HCT116 (cell line): ENCODE data around the gene LHX3. TPM values are rescaled to one million over a fixed set of nuclear protein-coding genes. Genes with fewer than 3 reads are reported as not detected.

Experiments
- ATAC-seq: fragments of 200-7000 bp; cut with Tn5 transposase; 2 replicates; pipeline ENCODE4 v1.9.1; 2020; ENCODE audit warnings: mild to moderate bottlenecking, moderate library complexity
- BruUV-seq: library from RNA; stranded (reverse); fragments of 400-500 nt; replicated peaks from 2 replicates; lab custom pipeline; 2021; lab: Mats Ljungman, UMichigan
- CTCF ChIA-PET: fragments of 300-600 bp; sonication (Branson Sonifier 250); formaldehyde crosslinking; loops from one replicate; lab custom pipeline; 2021; ENCODE audit warnings: antibody characterized with exemption; lab: Charles Lee
- POLR2A ChIA-PET: fragments of 300-600, 350-600 bp; sonication (Branson Sonifier 250); formaldehyde crosslinking; loops from one replicate; lab custom pipeline; 2021; ENCODE audit warnings: antibody characterized with exemption; lab: Charles Lee
- RAD21 ChIA-PET, 2 experiments: fragments of 300-600 bp; sonication (Branson Sonifier 250); formaldehyde crosslinking; loops; one replicate each; lab custom pipeline; 2023; ENCODE audit warnings: low total read pairs in 2 of 2; ENCODE audit not compliant: uncharacterized antibody in 2 of 2, unreplicated experiment in 2 of 2, low non-redundant PET in 1 of 2; lab: Charles Lee
- DNase-seq: peaks from one replicate; pipeline ENCODE4 v3.0.0-alpha.2; 2010; ENCODE audit warnings: low read depth, low spot score
- H2AFZ ChIP-seq: fragments of 200-600 bp; shearing (Covaris generic), sonication (generic); 2 replicates; pipeline ENCODE4 v1.6.1; 2017; ENCODE audit warnings: low read depth, mixed run types, mixed read lengths, antibody characterized with exemption, low read length; ENCODE audit not compliant: poor library complexity, severe bottlenecking
- H3K27ac ChIP-seq: 2 replicates; pipeline ENCODE4 v1.5.1; 2012; ENCODE audit warnings: low read depth, low read length
- H3K27me3 ChIP-seq: fragments of 200-600 bp; sonication (generic); 2 replicates; pipeline ENCODE4 v1.6.1; 2016; ENCODE audit warnings: mixed run types, low read length, mixed read lengths; ENCODE audit not compliant: insufficient read depth
- H3K36me3 ChIP-seq, 2 experiments: fragments of 200-500 bp in 1 of 2; fragments of 200-600 bp in 1 of 2; sonication (Bioruptor generic) in 1 of 2; sonication (generic) in 1 of 2; 2 replicates each; pipeline versions ENCODE4 v1.5.1 to v1.6.1; 2014 to 2016; ENCODE audit warnings: low read length in 2 of 2, inconsistent platforms in 1 of 2, mixed read lengths in 1 of 2, mixed run types in 1 of 2; ENCODE audit not compliant: insufficient read depth in 2 of 2, control insufficient read depth in 1 of 2
- H3K4me1 ChIP-seq, 2 experiments: fragments of 200-600 bp in 1 of 2; sonication (generic) in 1 of 2; 2 replicates each; pipeline versions ENCODE4 v1.5.1 to v1.6.1; 2012 to 2017; ENCODE audit warnings: low read length in 2 of 2, inconsistent platforms in 1 of 2, mild to moderate bottlenecking in 1 of 2, mixed read lengths in 1 of 2, mixed run types in 1 of 2, moderate library complexity in 1 of 2; ENCODE audit not compliant: insufficient read depth in 2 of 2, control insufficient read depth in 1 of 2
- H3K4me2 ChIP-seq: fragments of 200-600 bp; sonication (generic); 2 replicates; pipeline ENCODE4 v1.6.1; 2017; ENCODE audit warnings: mixed run types, low read length, mixed read lengths
- H3K4me3 ChIP-seq, 2 experiments: fragments of 200-600 bp in 1 of 2; sonication (generic) in 1 of 2; replicated peaks in 1 of 2; 2 replicates each; pipeline ENCODE4 v1.5.1; 2011 to 2016; ENCODE audit warnings: low read length in 2 of 2, control low read depth in 1 of 2, low read depth in 1 of 2, mild to moderate bottlenecking in 1 of 2, mixed read lengths in 1 of 2, mixed run types in 1 of 2
- H3K79me2 ChIP-seq: fragments of 200-600 bp; sonication (generic); 2 replicates; pipeline ENCODE4 v1.6.1; 2017; ENCODE audit warnings: mild to moderate bottlenecking, mixed run types, low read length, moderate library complexity, mixed read lengths; ENCODE audit not compliant: insufficient read depth
- H3K9ac ChIP-seq: fragments of 200-600 bp; sonication (generic); 2 replicates; pipeline ENCODE4 v1.6.1; 2016; ENCODE audit warnings: low read length, mixed read lengths
- H3K9me2 ChIP-seq: fragments of 200-600 bp; sonication (generic), shearing (Covaris generic); 2 replicates; pipeline ENCODE4 v1.6.1; 2017; ENCODE audit warnings: mixed run types, mild to moderate bottlenecking, moderate library complexity; ENCODE audit not compliant: insufficient read depth
- H3K9me3 ChIP-seq, 2 experiments: fragments of 200-500 bp in 1 of 2; fragments of 200-600 bp in 1 of 2; sonication (Bioruptor generic) in 1 of 2; sonication (generic) in 1 of 2; 2 replicates each; pipeline ENCODE4 v1.6.1; 2014 to 2017; ENCODE audit warnings: low read length in 2 of 2, mixed read lengths in 2 of 2, inconsistent platforms in 1 of 2, low read depth in 1 of 2, mild to moderate bottlenecking in 1 of 2, mixed run types in 1 of 2, moderate library complexity in 1 of 2; ENCODE audit not compliant: control insufficient read depth in 1 of 2, insufficient read depth in 1 of 2
- H4K20me1 ChIP-seq: fragments of 200-600 bp; sonication (generic), shearing (Covaris generic); 2 replicates; pipeline ENCODE4 v1.6.1; 2017; ENCODE audit warnings: mixed run types, mild to moderate bottlenecking, moderate library complexity; ENCODE audit not compliant: insufficient read depth
- CEBPB ChIP-seq: IDR thresholded peaks from 2 replicates; pipeline ENCODE4 v1.6.1; 2012; ENCODE audit warnings: low read depth
- ELF1 ChIP-seq: IDR thresholded peaks from 2 replicates; pipeline ENCODE4 v1.6.1; 2012; ENCODE audit warnings: low read depth, borderline replicate concordance
- EZH2 ChIP-seq: fragments of 200-600 bp; sonication (generic); IDR thresholded peaks from 2 replicates; pipeline ENCODE4 v1.6.1; 2017; ENCODE audit warnings: antibody characterized with exemption, mixed run types
- EZH2phosphoT487 ChIP-seq: fragments of 200-600 bp; IDR thresholded peaks from 2 replicates; pipeline ENCODE4 v1.6.1; 2018; ENCODE audit warnings: antibody characterized with exemption, borderline replicate concordance
- POLR2A ChIP-seq: IDR thresholded peaks from 2 replicates; pipeline ENCODE4 v1.7.0; 2011; ENCODE audit warnings: borderline replicate concordance; ENCODE audit not compliant: insufficient read depth, insufficient read length; ENCODE audit errors: extremely low read depth
- SIN3A ChIP-seq: IDR thresholded peaks from 2 replicates; pipeline ENCODE4 v1.6.1; 2012; ENCODE audit warnings: low read depth
- TCF7L2 ChIP-seq: IDR thresholded peaks from 2 replicates; pipeline ENCODE4 v1.7.0; 2011; ENCODE audit warnings: borderline replicate concordance, inconsistent platforms; ENCODE audit not compliant: insufficient read depth, insufficient read length; ENCODE audit errors: extremely low read depth
- ZNF274 ChIP-seq: fragments of 200-500 bp; sonication (Bioruptor generic); IDR thresholded peaks from 2 replicates; pipeline ENCODE4 v1.6.1; 2014; ENCODE audit warnings: mild to moderate bottlenecking, low read depth, low read length, inconsistent platforms
- intact Hi-C: fragments of 100-400 bp; cut with micrococcal nuclease; formaldehyde crosslinking; loops from 2 replicates; pipeline ENCODE4 v1.10.0; 2022
- total RNA-seq: library from RNA; stranded (reverse); gene quantifications from one replicate; pipeline ENCODE4 v1.2.1, GENCODE V29; 2021; ENCODE audit not compliant: unreplicated experiment
- TF ChIP-seq, protein P1 (sequence below), 3 experiments: fragments of 200-600 bp in 1 of 3; sonication (generic) in 1 of 3; IDR thresholded peaks in 2 of 3; conservative IDR thresholded peaks in 1 of 3; 2 replicates each; pipeline ENCODE4 v1.5.1; 2012 to 2017; ENCODE audit warnings: low read depth in 2 of 3, low read length in 2 of 3, antibody characterized with exemption in 1 of 3, borderline replicate concordance in 1 of 3, control low read depth in 1 of 3, mild to moderate bottlenecking in 1 of 3, mixed read lengths in 1 of 3, mixed run types in 1 of 3, moderate library complexity in 1 of 3; ENCODE audit not compliant: insufficient read depth in 1 of 3
- TF ChIP-seq, protein P2 (sequence below): IDR thresholded peaks from 2 replicates; pipeline ENCODE4 v1.6.1; 2012; ENCODE audit warnings: low read depth
- TF ChIP-seq, protein P3 (sequence below): IDR thresholded peaks from 2 replicates; pipeline ENCODE4 v1.6.1; 2012

Gene LHX3
- total RNA-seq, 1 experiment from 2014 or later = not detected

DNA sequence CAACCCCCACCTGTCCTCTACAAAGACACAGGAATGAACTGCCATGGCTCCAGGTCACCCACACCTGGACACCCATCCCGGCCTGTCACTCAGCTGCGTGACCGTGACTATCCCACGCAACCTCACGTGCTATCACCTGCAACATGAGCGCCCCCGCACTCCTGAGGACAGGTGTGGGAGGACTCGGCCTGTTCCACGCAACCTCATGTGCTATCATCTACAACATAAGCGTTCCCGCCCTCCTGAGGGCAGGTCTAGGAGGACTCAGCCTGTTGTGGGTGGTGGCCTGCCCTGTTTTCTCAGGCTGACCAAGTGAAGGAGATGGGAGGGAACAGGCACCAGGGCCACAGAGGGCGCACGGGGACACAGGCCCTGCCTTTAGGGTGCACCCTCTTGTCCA is 36.6 kb upstream of the LHX3 start:
- H3K36me3 ChIP-seq = peaks cover 0 to 13% of the 10 kb centered on the region in 2 experiments; a peak in 1 of 4 replicates
- H3K4me2 ChIP-seq = no peak overlapping the region
- no peak overlapping the region for H3K27ac ChIP-seq
- no peaks in the 10 kb centered on the region for H3K9me2 ChIP-seq
- no peak overlapping the region for H2AFZ ChIP-seq
- CTCF ChIA-PET = no interaction called here
- DNase-seq = no peak
- POLR2A ChIA-PET = no interaction called here
- H3K9me3 ChIP-seq = no peaks in the 10 kb centered on the region
- TF ChIP-seq, protein P1, sequence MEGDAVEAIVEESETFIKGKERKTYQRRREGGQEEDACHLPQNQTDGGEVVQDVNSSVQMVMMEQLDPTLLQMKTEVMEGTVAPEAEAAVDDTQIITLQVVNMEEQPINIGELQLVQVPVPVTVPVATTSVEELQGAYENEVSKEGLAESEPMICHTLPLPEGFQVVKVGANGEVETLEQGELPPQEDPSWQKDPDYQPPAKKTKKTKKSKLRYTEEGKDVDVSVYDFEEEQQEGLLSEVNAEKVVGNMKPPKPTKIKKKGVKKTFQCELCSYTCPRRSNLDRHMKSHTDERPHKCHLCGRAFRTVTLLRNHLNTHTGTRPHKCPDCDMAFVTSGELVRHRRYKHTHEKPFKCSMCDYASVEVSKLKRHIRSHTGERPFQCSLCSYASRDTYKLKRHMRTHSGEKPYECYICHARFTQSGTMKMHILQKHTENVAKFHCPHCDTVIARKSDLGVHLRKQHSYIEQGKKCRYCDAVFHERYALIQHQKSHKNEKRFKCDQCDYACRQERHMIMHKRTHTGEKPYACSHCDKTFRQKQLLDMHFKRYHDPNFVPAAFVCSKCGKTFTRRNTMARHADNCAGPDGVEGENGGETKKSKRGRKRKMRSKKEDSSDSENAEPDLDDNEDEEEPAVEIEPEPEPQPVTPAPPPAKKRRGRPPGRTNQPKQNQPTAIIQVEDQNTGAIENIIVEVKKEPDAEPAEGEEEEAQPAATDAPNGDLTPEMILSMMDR (IDR thresholded peaks at IDR 0.05 in 2 of 3, conservative IDR thresholded peaks at IDR 0.05 in 1 of 3; ENCODE audit: borderline replicate concordance in 1 of 3, insufficient read depth in 1 of 3, low read depth in 2 of 3, low read length in 2 of 3) = no peak
- TF ChIP-seq ELF1 = no peak
- no peak for TF ChIP-seq SIN3A
- TF ChIP-seq EZH2phosphoT487 = no peak
- no peak for ATAC-seq
- no TSS peak for BruUV-seq
- no peaks in the 10 kb centered on the region for H3K27me3 ChIP-seq
- peaks cover 16 to 24% of the 10 kb centered on the region in 2 experiments for H3K4me1 ChIP-seq
- no peak overlapping the region for H3K9ac ChIP-seq
- peaks cover 7% of the 10 kb centered on the region; the same call in 1 of the 2 replicates for H4K20me1 ChIP-seq
- H3K79me2 ChIP-seq = peaks cover 81% of the 10 kb centered on the region
- RAD21 ChIA-PET = no interaction called here
- no peak overlapping the region for H3K4me3 ChIP-seq
- intact Hi-C loops = no loop called here

DNA sequence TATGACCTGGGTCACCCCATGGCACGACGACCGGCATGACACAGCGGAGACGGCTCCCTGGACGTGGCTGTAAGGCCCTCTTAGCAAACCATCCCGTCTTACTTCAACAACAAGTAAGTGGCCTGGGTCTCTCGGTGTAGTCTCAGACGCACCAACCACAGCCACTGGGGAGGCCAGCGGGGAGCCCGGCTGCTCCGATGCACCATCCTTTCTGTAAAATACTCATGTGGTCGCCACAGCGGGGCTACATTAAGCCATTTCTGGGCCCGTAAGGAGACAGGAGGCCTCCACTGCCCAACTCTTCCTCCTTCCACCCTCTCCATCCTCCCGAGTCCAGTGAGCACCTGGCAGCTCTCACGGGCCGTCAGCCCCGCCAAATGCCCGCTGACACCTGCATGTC is 36.0 kb upstream of the LHX3 start:
- CTCF ChIA-PET = no interaction called here
- ATAC-seq (no peak), DNase-seq (no peak)
- peaks cover 86% of the 10 kb centered on the region for H3K79me2 ChIP-seq
- H2AFZ ChIP-seq = no peak overlapping the region
- peaks cover 7% of the 10 kb centered on the region; the same call in 1 of the 2 replicates for H4K20me1 ChIP-seq
- H3K9ac ChIP-seq = no peak overlapping the region
- intact Hi-C loops = no loop called here
- POLR2A ChIA-PET = interaction anchor here (1.4 kb wide), 1 partner anchor 26 kb away, joined by 3 read pairs; no protein-coding TSS in a partner anchor
- H3K27me3 ChIP-seq = no peaks in the 10 kb centered on the region
- peaks cover 11 to 18% of the 10 kb centered on the region in 2 experiments for H3K4me1 ChIP-seq
- H3K4me3 ChIP-seq = no peak overlapping the region
- BruUV-seq = no TSS peak
- peaks cover 0 to 15% of the 10 kb centered on the region in 2 experiments; a peak in 1 of 4 replicates for H3K36me3 ChIP-seq
- H3K9me2 ChIP-seq = no peaks in the 10 kb centered on the region
- RAD21 ChIA-PET = no interaction called here
- no peaks in the 10 kb centered on the region for H3K9me3 ChIP-seq
- no peak overlapping the region for H3K27ac ChIP-seq
- no peak overlapping the region for H3K4me2 ChIP-seq
- TF ChIP-seq TCF7L2 (no peak), ZNF274 (no peak), EZH2 (no peak), CEBPB (no peak), POLR2A (no peak)
- TF ChIP-seq, protein P2, sequence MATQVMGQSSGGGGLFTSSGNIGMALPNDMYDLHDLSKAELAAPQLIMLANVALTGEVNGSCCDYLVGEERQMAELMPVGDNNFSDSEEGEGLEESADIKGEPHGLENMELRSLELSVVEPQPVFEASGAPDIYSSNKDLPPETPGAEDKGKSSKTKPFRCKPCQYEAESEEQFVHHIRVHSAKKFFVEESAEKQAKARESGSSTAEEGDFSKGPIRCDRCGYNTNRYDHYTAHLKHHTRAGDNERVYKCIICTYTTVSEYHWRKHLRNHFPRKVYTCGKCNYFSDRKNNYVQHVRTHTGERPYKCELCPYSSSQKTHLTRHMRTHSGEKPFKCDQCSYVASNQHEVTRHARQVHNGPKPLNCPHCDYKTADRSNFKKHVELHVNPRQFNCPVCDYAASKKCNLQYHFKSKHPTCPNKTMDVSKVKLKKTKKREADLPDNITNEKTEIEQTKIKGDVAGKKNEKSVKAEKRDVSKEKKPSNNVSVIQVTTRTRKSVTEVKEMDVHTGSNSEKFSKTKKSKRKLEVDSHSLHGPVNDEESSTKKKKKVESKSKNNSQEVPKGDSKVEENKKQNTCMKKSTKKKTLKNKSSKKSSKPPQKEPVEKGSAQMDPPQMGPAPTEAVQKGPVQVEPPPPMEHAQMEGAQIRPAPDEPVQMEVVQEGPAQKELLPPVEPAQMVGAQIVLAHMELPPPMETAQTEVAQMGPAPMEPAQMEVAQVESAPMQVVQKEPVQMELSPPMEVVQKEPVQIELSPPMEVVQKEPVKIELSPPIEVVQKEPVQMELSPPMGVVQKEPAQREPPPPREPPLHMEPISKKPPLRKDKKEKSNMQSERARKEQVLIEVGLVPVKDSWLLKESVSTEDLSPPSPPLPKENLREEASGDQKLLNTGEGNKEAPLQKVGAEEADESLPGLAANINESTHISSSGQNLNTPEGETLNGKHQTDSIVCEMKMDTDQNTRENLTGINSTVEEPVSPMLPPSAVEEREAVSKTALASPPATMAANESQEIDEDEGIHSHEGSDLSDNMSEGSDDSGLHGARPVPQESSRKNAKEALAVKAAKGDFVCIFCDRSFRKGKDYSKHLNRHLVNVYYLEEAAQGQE = no peak
- TF ChIP-seq, protein P1 (IDR thresholded peaks at IDR 0.05 in 2 of 3, conservative IDR thresholded peaks at IDR 0.05 in 1 of 3; ENCODE audit: borderline replicate concordance in 1 of 3, insufficient read depth in 1 of 3, low read depth in 2 of 3, low read length in 2 of 3) = no peak
- TF ChIP-seq, protein P3, sequence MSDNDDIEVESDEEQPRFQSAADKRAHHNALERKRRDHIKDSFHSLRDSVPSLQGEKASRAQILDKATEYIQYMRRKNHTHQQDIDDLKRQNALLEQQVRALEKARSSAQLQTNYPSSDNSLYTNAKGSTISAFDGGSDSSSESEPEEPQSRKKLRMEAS = no peak
